Measurements from ENCODE around the gene TNNI2.

- no peak for TF ChIP-seq SPI1 (IDR thresholded peaks at IDR 0.05; ENCODE audit: low read depth, low read length)
- TF ChIP-seq POLR2A (IDR thresholded peaks at IDR 0.05; ENCODE audit: low read depth, low read length), result no peak
Observed at GRCh38 chr11:1824221-1825038, 14.4 kb upstream of the TNNI2 start.

Measured in GM12891 (cell line).